ENCODE results near the gene HUWE1. TPM values are rescaled to one million over a fixed set of nuclear protein-coding genes. Genes with fewer than 3 reads are reported as not detected.

HUWE1 gene
- total and polyA plus RNA-seq, 2 experiments from 2014 or later = 61.2 to 225 TPM

GRCh38 chrX:53547668-53548067 lies 138.9 kb downstream of the HUWE1 start:
- peaks cover 35% of the 10 kb centered on the region for H3K36me3 ChIP-seq (ENCODE audit: insufficient read depth)
- H3K36me3 Mint-ChIP-seq (ENCODE audit: low read depth) = peaks cover 100% of the 10 kb centered on the region
- ATAC-seq = no peak

More at GRCh38 chrX:53547668-53548067, 138.9 kb downstream of the HUWE1 start:
- Mint-ChIP-seq H3K4me1 (no peaks in the 10 kb centered on the region), H3K27me3 (ENCODE audit: insufficient read depth, low read depth, poor library complexity) (peaks cover 6% of the 10 kb centered on the region), H3K9me3 (no peaks in the 10 kb centered on the region), H3K27ac (no peak overlapping the region), H3K4me3 (no peak overlapping the region)
- no peaks in the 10 kb centered on the region for H3K79me2 ChIP-seq (replicated peaks; ENCODE audit: insufficient read depth)
- no peaks in the 10 kb centered on the region for H4K20me1 ChIP-seq (replicated peaks; ENCODE audit: insufficient read depth)
- H3K4me3 ChIP-seq = no peak overlapping the region
- no peaks in the 10 kb centered on the region for H3F3A ChIP-seq (replicated peaks; ENCODE audit: low read depth)
- H3K27ac ChIP-seq (ENCODE audit: low read depth) = no peak overlapping the region
- H3K9me2 ChIP-seq (ENCODE audit: insufficient read depth) = no peaks in the 10 kb centered on the region
- no peaks in the 10 kb centered on the region for H3K4me1 ChIP-seq (ENCODE audit: insufficient read depth)
- no peak for DNase-seq (ENCODE audit: low spot score)
- TF ChIP-seq ETS1 (IDR thresholded peaks at IDR 0.05) (no peak), CREB1 (CRISPR knock-in tag; IDR thresholded peaks at IDR 0.05; ENCODE audit: low read depth) (no peak), ZNF114 (CRISPR knock-in tag; IDR thresholded peaks at IDR 0.05) (no peak), POLR2AphosphoS5 (IDR thresholded peaks at IDR 0.05; ENCODE audit: low read depth) (no peak), REST (IDR thresholded peaks at IDR 0.05; ENCODE audit: unreplicated experiment) (no peak), CTCF (conservative IDR thresholded peaks at IDR 0.05; ENCODE audit: low read depth in 2 of 2) (no peak), EZH2 (IDR thresholded peaks at IDR 0.05; ENCODE audit: low read depth, unreplicated experiment) (no peak), EZH2phosphoT487 (IDR thresholded peaks at IDR 0.05; ENCODE audit: unreplicated experiment) (no peak), ZNF462 (CRISPR knock-in tag; IDR thresholded peaks at IDR 0.05) (no peak), STAT1 (IDR thresholded peaks at IDR 0.05; ENCODE audit: unreplicated experiment) (no peak), JUNB (IDR thresholded peaks at IDR 0.05; ENCODE audit: unreplicated experiment) (no peak), NANOG (IDR thresholded peaks at IDR 0.05; ENCODE audit: borderline replicate concordance) (no peak), ZNF331 (CRISPR knock-in tag; IDR thresholded peaks at IDR 0.05; ENCODE audit: low read depth) (no peak)
- H3K27me3 ChIP-seq (ENCODE audit: insufficient read depth) = no peaks in the 10 kb centered on the region
- H2AFZ ChIP-seq = no peak overlapping the region
- no peak overlapping the region for H3K4me2 ChIP-seq

All from GM23338 (cell line).